ENCODE data around the gene SLC34A1.

The SLC34A1 gene

GRCh38 chr5:177362610-177363507 lies 21.4 kb upstream of the SLC34A1 start (continued):
- TF ChIP-seq ZNF335 (tag by site-specific recombination; conservative IDR thresholded peaks at IDR 0.05) (peak; percentile 57), SALL2 (tag by site-specific recombination; IDR thresholded peaks at IDR 0.05; ENCODE audit: borderline replicate concordance) (no peak), ZNF626 (tag by site-specific recombination; IDR thresholded peaks at IDR 0.05) (no peak), ZNF707 (tag by site-specific recombination; IDR thresholded peaks at IDR 0.05) (no peak), ZNF571 (tag by site-specific recombination; IDR thresholded peaks at IDR 0.05) (no peak), ZNF23 (tag by site-specific recombination; IDR thresholded peaks at IDR 0.05; ENCODE audit: borderline replicate concordance) (no peak), ATF2 (tag by site-specific recombination; IDR thresholded peaks at IDR 0.05; ENCODE audit: low read depth) (no peak), ZNF366 (tag by site-specific recombination; conservative IDR thresholded peaks at IDR 0.05) (no peak), ZNF266 (tag by site-specific recombination; IDR thresholded peaks at IDR 0.05; ENCODE audit: low read depth) (no peak), ZNF169 (tag by site-specific recombination; IDR thresholded peaks at IDR 0.05) (no peak), ZNF701 (tag by site-specific recombination; IDR thresholded peaks at IDR 0.05) (no peak), EGR2 (tag by site-specific recombination; IDR thresholded peaks at IDR 0.05; ENCODE audit: low read depth) (peak; percentile 65), ZNF558 (tag by site-specific recombination; IDR thresholded peaks at IDR 0.05) (no peak), SP3 (tag by site-specific recombination; IDR thresholded peaks at IDR 0.05) (peak; percentile 84), ZSCAN5A (tag by site-specific recombination; IDR thresholded peaks at IDR 0.05) (no peak), HOXA7 (CRISPR knock-in tag; IDR thresholded peaks at IDR 0.05; ENCODE audit: borderline replicate concordance) (no peak), ZNF302 (tag by site-specific recombination; IDR thresholded peaks at IDR 0.05; ENCODE audit: low read depth) (no peak), ZNF530 (tag by site-specific recombination; IDR thresholded peaks at IDR 0.05; ENCODE audit: low read depth) (no peak), ZNF148 (tag by site-specific recombination; IDR thresholded peaks at IDR 0.05; ENCODE audit: borderline replicate concordance) (no peak), ZNF621 (tag by site-specific recombination; IDR thresholded peaks at IDR 0.05) (no peak), WT1 (tag by site-specific recombination; IDR thresholded peaks at IDR 0.05) (0 out of 2 replicates have a peak, but pooled peaks have one; percentile 17), ZBTB8A (tag by site-specific recombination; IDR thresholded peaks at IDR 0.05) (peak; percentile 4; the same call in 1 of the 2 replicates), BCL11A (tag by site-specific recombination; IDR thresholded peaks at IDR 0.05; ENCODE audit: low read depth) (0 out of 2 replicates have a peak, but pooled peaks have one; percentile 23), KLF9 (tag by site-specific recombination; IDR thresholded peaks at IDR 0.05; ENCODE audit: low read depth) (peak; percentile 87), ZBTB49 (tag by site-specific recombination; IDR thresholded peaks at IDR 0.05; ENCODE audit: low read depth) (no peak), GLIS2 (tag by site-specific recombination; IDR thresholded peaks at IDR 0.05) (peak; percentile 97)
- TF ChIP-seq, protein P1, sequence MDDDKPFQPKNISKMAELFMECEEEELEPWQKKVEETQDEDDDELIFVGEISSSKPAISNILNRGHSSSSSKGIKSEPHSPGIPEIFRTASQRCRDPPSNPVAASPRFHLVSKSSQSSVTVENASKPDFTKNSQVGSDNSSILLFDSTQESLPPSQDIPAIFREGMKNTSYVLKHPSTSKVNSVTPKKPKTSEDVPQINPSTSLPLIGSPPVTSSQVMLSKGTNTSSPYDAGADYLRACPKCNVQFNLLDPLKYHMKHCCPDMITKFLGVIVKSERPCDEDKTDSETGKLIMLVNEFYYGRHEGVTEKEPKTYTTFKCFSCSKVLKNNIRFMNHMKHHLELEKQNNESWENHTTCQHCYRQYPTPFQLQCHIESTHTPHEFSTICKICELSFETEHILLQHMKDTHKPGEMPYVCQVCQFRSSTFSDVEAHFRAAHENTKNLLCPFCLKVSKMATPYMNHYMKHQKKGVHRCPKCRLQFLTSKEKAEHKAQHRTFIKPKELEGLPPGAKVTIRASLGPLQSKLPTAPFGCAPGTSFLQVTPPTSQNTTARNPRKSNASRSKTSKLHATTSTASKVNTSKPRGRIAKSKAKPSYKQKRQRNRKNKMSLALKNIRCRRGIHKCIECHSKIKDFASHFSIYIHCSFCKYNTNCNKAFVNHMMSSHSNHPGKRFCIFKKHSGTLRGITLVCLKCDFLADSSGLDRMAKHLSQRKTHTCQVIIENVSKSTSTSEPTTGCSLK (tag by site-specific recombination; IDR thresholded peaks at IDR 0.05) = no peak

All from HEK293 (cell line).